RWPE2 (cell line): Measurements from ENCODE around the gene COX14.

Experiments
- ATAC-seq: fragments of 200-7000 bp; cut with Tn5 transposase; 3 replicates; pipeline ENCODE4 v1.9.1; 2021; ENCODE audit warnings: low read depth
- DNase-seq: peaks from one replicate; pipeline ENCODE4 v3.0.0-alpha.2; 2020; ENCODE audit warnings: low spot score
- H3K27ac ChIP-seq: fragments of 450-650 bp; 2 replicates; pipeline ENCODE4 v1.5.1; 2017; ENCODE audit warnings: mild to moderate bottlenecking; ENCODE audit not compliant: poor library complexity, severe bottlenecking
- H3K27me3 ChIP-seq: fragments of 250-450 bp; sonication (Bioruptor Pico); 2 replicates; pipeline ENCODE4 v1.5.1; 2021; ENCODE audit warnings: mild to moderate bottlenecking, moderate library complexity; ENCODE audit not compliant: insufficient read depth, poor library complexity, severe bottlenecking
- H3K36me3 ChIP-seq: fragments of 250-450 bp; sonication (Bioruptor Pico); 2 replicates; pipeline ENCODE4 v1.5.1; 2020; ENCODE audit warnings: low read depth, mild to moderate bottlenecking, moderate library complexity
- H3K4me1 ChIP-seq: fragments of 250-450 bp; sonication (Bioruptor Pico); 2 replicates; pipeline ENCODE4 v1.5.1; 2021; ENCODE audit warnings: mild to moderate bottlenecking, moderate library complexity; ENCODE audit not compliant: insufficient read depth, poor library complexity, severe bottlenecking
- H3K4me3 ChIP-seq: fragments of 250-450 bp; sonication (Bioruptor Pico); 2 replicates; pipeline ENCODE4 v1.5.1; 2021; ENCODE audit warnings: mild to moderate bottlenecking, moderate library complexity; ENCODE audit not compliant: severe bottlenecking
- H3K9me3 ChIP-seq: fragments of 250-450 bp; sonication (Bioruptor Pico); 2 replicates; pipeline ENCODE4 v1.5.1; 2021; ENCODE audit warnings: mild to moderate bottlenecking, moderate library complexity; ENCODE audit not compliant: severe bottlenecking
- CTCF ChIP-seq: fragments of 450-650 bp; IDR thresholded peaks from one replicate; pipeline ENCODE4 v1.5.1; 2017; ENCODE audit warnings: mild to moderate bottlenecking, moderate library complexity; ENCODE audit not compliant: poor library complexity, severe bottlenecking

The COX14 gene

GRCh38 chr12:50111693-50112455, at the start of gene COX14:
Gene COX14, plus strand, starts transcription at chr12:50112236. Its CDS starts 7,808 bp downstream, at chr12:50120044.
- Histone ChIP-seq H3K27ac (peak within 1 kb of the TSS; percentile 56), H3K27me3 (no peaks in the 10 kb centered on the region), H3K36me3 (peaks cover 4% of the 10 kb centered on the region; the same call in 1 of the 2 replicates), H3K9me3 (no peaks in the 10 kb centered on the region), H3K4me1 (peaks cover 13% of the 10 kb centered on the region), H3K4me3 (peak within 1 kb of the TSS; percentile 64)
- TF ChIP-seq CTCF: peak; percentile 98
- ATAC-seq: peak; percentile 90
- peak; percentile 99 for DNase-seq

DNA sequence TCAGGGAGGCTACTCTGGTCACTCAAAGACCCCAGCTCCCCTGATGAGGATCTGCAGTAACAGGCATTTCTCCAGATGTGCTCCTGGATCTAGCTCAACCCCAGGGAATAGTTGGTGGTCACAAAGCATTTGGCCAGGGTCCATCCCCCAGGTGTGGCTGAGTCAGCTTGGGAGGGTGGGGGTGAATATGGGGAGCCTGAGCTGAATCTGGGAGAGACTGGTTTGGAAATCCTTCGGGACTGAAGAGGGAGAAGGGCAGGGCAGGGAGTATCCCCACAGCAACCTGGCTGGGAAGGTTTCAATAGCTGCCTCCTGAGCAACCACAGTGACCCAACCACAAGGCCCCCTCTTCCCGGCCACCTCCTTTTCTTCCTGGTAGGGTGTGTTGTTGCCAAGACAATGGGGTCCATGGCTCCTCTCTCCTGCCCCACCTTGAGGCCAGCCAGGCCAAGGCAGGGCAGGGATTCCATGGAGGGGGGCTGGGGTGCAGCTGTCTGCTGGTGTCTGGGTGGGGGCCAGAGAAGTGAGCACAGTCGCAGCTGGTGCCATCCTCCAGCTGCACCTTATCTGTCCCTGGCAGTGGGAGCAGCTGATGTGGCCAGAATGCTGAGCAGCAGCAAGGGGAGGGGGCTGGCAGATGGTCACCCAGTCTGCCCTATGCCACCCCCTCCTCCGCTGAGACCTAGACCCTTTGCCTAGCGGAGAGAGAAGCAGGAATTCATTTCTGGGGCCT, 49.1 kb upstream of the COX14 start:
- no peak overlapping the region for H3K4me3 ChIP-seq
- no peak overlapping the region for H3K27ac ChIP-seq
- H3K36me3 ChIP-seq: no peaks in the 10 kb centered on the region
- DNase-seq (no peak), ATAC-seq (peak; percentile 52; the same call in 2 of the 3 replicates)
- no peak for TF ChIP-seq CTCF
- no peaks in the 10 kb centered on the region for H3K27me3 ChIP-seq
- peaks cover 4% of the 10 kb centered on the region for H3K4me1 ChIP-seq
- no peaks in the 10 kb centered on the region for H3K9me3 ChIP-seq

GRCh38 chr12:50065726-50066310, 46.2 kb upstream of the COX14 start:
- no peaks in the 10 kb centered on the region for H3K36me3 ChIP-seq
- no peak for TF ChIP-seq CTCF
- peaks cover 4% of the 10 kb centered on the region for H3K4me1 ChIP-seq
- ATAC-seq (no peak), DNase-seq (no peak)
- H3K4me3 ChIP-seq: no peak overlapping the region
- no peak overlapping the region for H3K27ac ChIP-seq
- no peaks in the 10 kb centered on the region for H3K9me3 ChIP-seq
- no peaks in the 10 kb centered on the region for H3K27me3 ChIP-seq

DNA sequence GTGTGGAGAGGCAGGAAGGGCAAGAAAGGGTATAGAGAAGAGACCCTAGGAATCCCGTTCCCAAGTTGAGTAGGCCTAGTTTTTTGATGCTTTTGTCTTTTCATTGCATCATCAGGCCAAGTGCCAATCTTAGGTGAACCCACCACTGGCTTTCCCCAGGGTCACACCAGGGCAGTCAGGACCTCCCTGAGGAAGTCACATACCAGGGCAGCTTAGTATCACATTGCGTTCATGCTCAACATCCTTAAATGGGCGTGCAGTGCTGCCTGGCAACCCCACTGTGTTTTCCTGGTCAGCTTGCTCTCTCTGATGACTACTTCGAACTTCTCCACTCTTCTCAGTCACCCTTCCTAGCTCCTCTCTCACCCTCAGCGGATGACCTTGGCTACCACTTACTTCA, 45.6 kb upstream of the COX14 start:
- Histone ChIP-seq H3K36me3 (no peaks in the 10 kb centered on the region), H3K27me3 (no peaks in the 10 kb centered on the region), H3K4me3 (no peak overlapping the region), H3K4me1 (peaks cover 4% of the 10 kb centered on the region), H3K27ac (no peak overlapping the region), H3K9me3 (no peaks in the 10 kb centered on the region)
- ATAC-seq: peak; percentile 63
- peak; percentile 51 for DNase-seq
- no peak for TF ChIP-seq CTCF
